HFFc6 (cell line): ENCODE results near the gene SOWAHA. TPM values are rescaled to one million over a fixed set of nuclear protein-coding genes. Genes with fewer than 3 reads are reported as not detected.

Experiments used
- DNase-seq: peaks from one replicate; pipeline ENCODE4 v3.0.0-alpha.2; 2018
- H3K27ac Mint-ChIP-seq: 2 replicates; pipeline ENCODE4 v1.8.0; 2020; ENCODE audit warnings: mild to moderate bottlenecking, mixed read lengths
- H3K27me3 Mint-ChIP-seq: 2 replicates; pipeline ENCODE4 v1.8.0; 2021; ENCODE audit warnings: mild to moderate bottlenecking, moderate library complexity, mixed read lengths; ENCODE audit not compliant: insufficient read depth
- H3K36me3 Mint-ChIP-seq: 2 replicates; pipeline ENCODE4 v1.8.0; 2021; ENCODE audit warnings: low read depth, mixed read lengths
- H3K4me1 Mint-ChIP-seq: 2 replicates; pipeline ENCODE4 v1.8.0; 2020; ENCODE audit warnings: low read depth, mixed read lengths
- H3K4me3 Mint-ChIP-seq: 2 replicates; pipeline ENCODE4 v1.8.0; 2020; ENCODE audit warnings: mild to moderate bottlenecking, moderate library complexity, mixed read lengths
- H3K9me3 Mint-ChIP-seq: 2 replicates; pipeline ENCODE4 v1.8.0; 2020; ENCODE audit warnings: mild to moderate bottlenecking, mixed read lengths
- CTCF ChIP-seq: fragments of 200-600 bp; sonication (generic); IDR thresholded peaks from 2 replicates; pipeline ENCODE4 v1.5.0; 2021; ENCODE audit warnings: antibody characterized with exemption, mild to moderate bottlenecking
- total RNA-seq, 6 experiments: library from RNA; stranded (reverse); fragmentation: NEBNext Ultra II Directional; extraction: Animal tissue kit (Norgen Biotek cat#: 25700); gene quantifications; 2 replicates in 1 of 6; 3 replicates in 5 of 6; pipeline ENCODE4 v1.2.3, GENCODE V29; 2021

The SOWAHA gene
- total RNA-seq, 6 experiments from 2014 or later: not detected

GRCh38 chr5:132808866-132809265, 4.2 kb upstream of the SOWAHA start:
- peaks cover 10% of the 10 kb centered on the region for H3K4me1 Mint-ChIP-seq
- no peak for DNase-seq
- peaks cover 40% of the 10 kb centered on the region for H3K27me3 Mint-ChIP-seq
- no peak overlapping the region for H3K27ac Mint-ChIP-seq
- H3K4me3 Mint-ChIP-seq: no peak overlapping the region
- no peaks in the 10 kb centered on the region for H3K36me3 Mint-ChIP-seq
- TF ChIP-seq CTCF: no peak
- peaks cover 13% of the 10 kb centered on the region for H3K9me3 Mint-ChIP-seq

GRCh38 chr5:132810605-132811004, 2.5 kb upstream of the SOWAHA start:
- no peaks in the 10 kb centered on the region for H3K9me3 Mint-ChIP-seq
- H3K27me3 Mint-ChIP-seq: peaks cover 33% of the 10 kb centered on the region
- no peak overlapping the region for H3K4me3 Mint-ChIP-seq
- no peak for DNase-seq
- no peaks in the 10 kb centered on the region for H3K36me3 Mint-ChIP-seq
- H3K27ac Mint-ChIP-seq: no peak overlapping the region
- no peak for TF ChIP-seq CTCF
- H3K4me1 Mint-ChIP-seq: peaks cover 16% of the 10 kb centered on the region

GRCh38 chr5:132812123-132812765, 858 bp upstream of the SOWAHA start:
- Mint-ChIP-seq H3K9me3 (no peaks in the 10 kb centered on the region), H3K36me3 (no peaks in the 10 kb centered on the region), H3K27me3 (peaks cover 33% of the 10 kb centered on the region), H3K27ac (no peak overlapping the region), H3K4me1 (peaks cover 16% of the 10 kb centered on the region), H3K4me3 (peak overlapping the region; percentile 78; the same call in 1 of the 2 replicates)
- no peak for DNase-seq
- TF ChIP-seq CTCF: no peak

GRCh38 chr5:132813599-132814502, 749 bp downstream of the SOWAHA start:
- peaks cover 31% of the 10 kb centered on the region for H3K27me3 Mint-ChIP-seq

More at GRCh38 chr5:132813599-132814502, 749 bp downstream of the SOWAHA start:
- Mint-ChIP-seq H3K4me1 (peaks cover 16% of the 10 kb centered on the region), H3K36me3 (no peaks in the 10 kb centered on the region), H3K9me3 (no peaks in the 10 kb centered on the region), H3K27ac (no peak overlapping the region), H3K4me3 (no peak overlapping the region)
- DNase-seq: no peak
- TF ChIP-seq CTCF: no peak
